GM10847 (cell line): ENCODE results near the gene FAM209A.

ENCODE experiments used
- POLR2A ChIP-seq: IDR thresholded peaks from 2 replicates; pipeline ENCODE4 v1.6.1; 2011; ENCODE audit not compliant: insufficient read length; ENCODE audit errors: extremely low read depth

Gene FAM209A

GRCh38 chr20:56575157-56575556, 50.6 kb downstream of the FAM209A start:
- no peak for TF ChIP-seq POLR2A
